ENCODE measurements around the gene PUM1.

Gene PUM1

GRCh38 chr1:30888975-30889374 is 176.5 kb downstream of the PUM1 start:
- no peak for DNase-seq

- DNase-seq: no peak
Measured at GRCh38 chr1:30888391-30888790, 177.1 kb downstream of the PUM1 start.

- DNase-seq: no peak
Measured at GRCh38 chr1:30887485-30888315, 177.8 kb downstream of the PUM1 start.

- no peak for DNase-seq
Measured at GRCh38 chr1:30886710-30887428, 178.6 kb downstream of the PUM1 start.

GRCh38 chr1:30885570-30886522 is 179.7 kb downstream of the PUM1 start:
- no peak for DNase-seq

GRCh38 chr1:30884723-30885122 is 180.8 kb downstream of the PUM1 start:
- no peak for DNase-seq

GRCh38 chr1:30883389-30884172 is 181.9 kb downstream of the PUM1 start:
- DNase-seq: no peak

- no peak for DNase-seq
Measured at GRCh38 chr1:30882678-30883388, 182.7 kb downstream of the PUM1 start.

Data from NCI-H1092 (cell line).